Stimulated activated CD4-positive, alpha-beta T cell treated with anti-CD3 and anti-CD28 coated beads, Interleukin-15, amount 100 ng/mL, for 1 hour (primary cell): ENCODE data around the gene PLCH2.

ENCODE experiments used
- DNase-seq, 2 donors: peaks; one replicate each; pipeline ENCODE4 v3.0.0-alpha.2; 2020; ENCODE audit warnings: low read depth in 1 of 2, low spot score in 1 of 2

The PLCH2 gene

GRCh38 chr1:2459757-2460156, 16.3 kb upstream of the PLCH2 start:
- DNase-seq, result no peak

GRCh38 chr1:2460203-2460602, 15.9 kb upstream of the PLCH2 start:
- DNase-seq, result no peak

GRCh38 chr1:2460996-2461751, 14.9 kb upstream of the PLCH2 start:
- no peak for DNase-seq

GRCh38 chr1:2462819-2463218, 13.3 kb upstream of the PLCH2 start:
- DNase-seq, result no peak

GRCh38 chr1:2463396-2463795, 12.7 kb upstream of the PLCH2 start:
- no peak for DNase-seq

- DNase-seq, result no peak
Measured at GRCh38 chr1:2465371-2466269, 10.5 kb upstream of the PLCH2 start.

- DNase-seq, result no peak
Measured at GRCh38 chr1:2466270-2466665, 9.8 kb upstream of the PLCH2 start.

GRCh38 chr1:2466958-2467554, 9.0 kb upstream of the PLCH2 start:
- DNase-seq, result peak in 1 of 2 donors; percentile 26

GRCh38 chr1:2468041-2468472, 8.0 kb upstream of the PLCH2 start:
- peak in 1 of 2 donors; percentile 22 for DNase-seq

GRCh38 chr1:2468540-2468939, 7.5 kb upstream of the PLCH2 start:
- DNase-seq, result no peak

GRCh38 chr1:2469103-2469940, 6.8 kb upstream of the PLCH2 start:
- DNase-seq, result no peak

- no peak for DNase-seq
Measured at GRCh38 chr1:2470290-2471158, 5.6 kb upstream of the PLCH2 start.

- DNase-seq, result no peak
Measured at GRCh38 chr1:2471159-2471471, 5.0 kb upstream of the PLCH2 start.

GRCh38 chr1:2471587-2472001, 4.5 kb upstream of the PLCH2 start:
- DNase-seq, result no peak

GRCh38 chr1:2472109-2472508, 4.0 kb upstream of the PLCH2 start:
- no peak for DNase-seq

GRCh38 chr1:2472561-2473177, 3.4 kb upstream of the PLCH2 start:
- no peak for DNase-seq

- no peak for DNase-seq
Measured at GRCh38 chr1:2473198-2473597, 2.9 kb upstream of the PLCH2 start.

- no peak for DNase-seq
Measured at GRCh38 chr1:2474104-2474844, 1.8 kb upstream of the PLCH2 start.

GRCh38 chr1:2474933-2475371, 1.1 kb upstream of the PLCH2 start:
- no peak for DNase-seq
